GM18907 (cell line): ENCODE measurements around the gene FAHD1.
"Not testable (repeated sequence)": the region's sequence is repeated elsewhere in the genome, so short reads cannot be mapped to it uniquely, and the experiment has no call there.

Experiments used
- ATAC-seq: cut with Tn5 transposase; IDR thresholded peaks from one replicate; pipeline ENCODE4 v1.9.1; 2021; ENCODE audit warnings: mild to moderate bottlenecking, moderate library complexity; ENCODE audit not compliant: unreplicated experiment

The FAHD1 gene

DNA sequence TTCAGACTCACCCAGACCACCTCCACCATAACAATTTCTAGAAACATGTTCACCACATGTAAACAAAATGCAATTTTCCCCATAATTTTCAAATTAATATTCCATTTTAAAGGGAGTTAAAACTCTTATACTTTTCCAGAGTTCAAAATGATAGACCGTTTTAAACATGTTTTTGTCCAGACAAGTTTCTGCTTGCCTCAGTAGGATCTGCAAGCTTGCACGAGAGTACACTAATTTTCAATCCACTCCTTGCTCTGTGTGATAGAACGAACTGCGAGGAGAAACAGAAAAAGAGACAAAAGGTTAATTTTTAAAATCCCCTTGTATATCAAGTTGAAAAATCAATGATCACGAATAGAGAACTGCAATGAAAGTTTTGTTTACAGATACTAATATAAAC, 7.1 kb downstream of the FAHD1 start:
- ATAC-seq, result no peak

DNA sequence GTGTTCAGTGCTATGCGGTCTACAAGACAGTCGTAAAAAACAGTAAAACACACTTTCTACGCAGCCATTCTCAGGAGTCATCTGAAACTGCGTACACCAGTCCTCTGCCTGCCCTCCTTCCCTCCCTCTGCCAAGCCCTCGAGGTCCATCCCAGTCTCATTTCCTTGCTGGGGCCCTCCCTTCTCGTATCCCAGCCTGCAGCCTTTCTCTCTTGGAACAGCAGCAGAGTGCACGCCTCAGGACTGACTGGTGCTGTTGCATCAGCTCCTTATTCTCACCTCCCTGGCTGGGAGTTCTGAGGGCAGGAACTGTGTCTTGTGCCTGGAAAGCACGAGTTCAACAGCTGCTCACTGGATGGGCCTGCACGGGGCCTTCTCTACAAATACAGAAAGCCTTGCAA, 12.5 kb downstream of the FAHD1 start:
- ATAC-seq, result no peak

DNA sequence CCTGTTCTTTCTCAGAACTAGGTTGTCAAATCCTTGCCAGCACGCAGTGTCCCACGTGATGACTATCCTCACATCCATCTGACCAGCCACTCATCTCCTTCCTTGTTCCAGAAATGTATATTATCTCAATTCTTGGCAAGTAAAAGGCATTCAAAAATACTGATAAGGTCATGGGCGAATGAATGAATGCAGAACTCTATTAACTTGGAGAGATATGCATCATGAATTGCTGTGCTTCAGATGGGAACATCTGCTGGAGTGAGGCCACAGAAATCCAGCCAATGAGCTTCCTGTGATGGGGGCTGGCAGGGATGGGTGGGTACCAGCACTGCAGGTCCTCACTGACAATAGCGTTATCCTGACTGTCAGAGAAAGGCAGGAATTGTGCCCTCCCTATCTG, 19.0 kb downstream of the FAHD1 start:
- ATAC-seq, result no peak

DNA sequence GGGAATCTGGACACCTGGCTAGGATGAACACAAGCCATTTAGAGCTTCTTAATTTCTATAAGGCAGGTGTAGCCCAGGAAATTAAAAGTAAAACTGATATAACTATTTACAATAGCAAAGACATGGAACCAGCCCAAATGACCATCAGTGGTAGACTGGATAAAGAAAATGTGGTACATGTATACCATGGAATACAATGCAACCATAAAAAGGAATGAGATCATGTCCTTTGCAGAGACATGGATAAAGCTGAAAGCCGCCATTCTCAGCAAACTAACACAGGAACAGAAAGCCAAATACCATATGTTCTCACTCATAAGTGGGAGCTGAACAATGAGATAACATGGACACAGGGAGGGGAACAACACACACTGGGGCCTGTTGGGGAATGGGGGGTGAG, 19.4 kb downstream of the FAHD1 start:
- ATAC-seq, result no peak

DNA sequence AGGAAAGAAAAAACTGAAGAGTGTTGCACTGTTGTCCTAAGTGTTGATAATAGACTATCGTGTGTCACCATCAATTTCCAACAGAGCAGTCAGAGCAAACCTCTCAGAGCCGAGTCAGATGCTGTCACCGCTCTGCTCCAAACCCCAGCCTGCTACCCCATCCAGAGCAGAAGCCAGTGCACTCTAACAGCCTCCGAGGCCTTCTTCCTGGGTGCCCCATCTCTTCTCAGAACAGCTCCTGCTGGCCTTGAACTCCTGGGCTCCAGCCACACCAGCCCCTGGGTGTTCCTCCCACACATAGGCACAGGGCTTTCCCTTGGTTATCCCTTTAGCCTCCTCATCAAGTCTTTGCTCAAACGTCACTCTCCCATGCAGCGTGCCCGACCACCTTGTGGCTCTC, 24.0 kb downstream of the FAHD1 start:
- no peak for ATAC-seq

DNA sequence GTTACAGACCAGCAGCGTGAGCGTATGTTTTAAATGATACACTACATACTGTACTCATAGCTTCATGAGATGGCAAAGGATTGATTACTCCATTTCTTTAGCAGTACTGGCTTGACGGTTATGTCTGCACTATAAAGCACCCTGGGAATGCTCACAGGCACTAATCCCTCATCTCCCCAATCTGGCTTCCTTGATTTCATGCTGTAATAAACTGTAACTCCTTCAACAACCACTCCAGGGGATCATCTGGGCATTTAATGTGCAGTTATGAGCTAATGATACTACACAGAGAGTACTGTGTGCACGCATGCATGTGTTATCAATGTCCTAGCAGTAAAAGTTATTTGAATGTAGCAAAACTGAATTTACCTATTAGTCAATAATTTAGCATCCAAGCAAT, 24.8 kb downstream of the FAHD1 start:
- ATAC-seq, result no peak

DNA sequence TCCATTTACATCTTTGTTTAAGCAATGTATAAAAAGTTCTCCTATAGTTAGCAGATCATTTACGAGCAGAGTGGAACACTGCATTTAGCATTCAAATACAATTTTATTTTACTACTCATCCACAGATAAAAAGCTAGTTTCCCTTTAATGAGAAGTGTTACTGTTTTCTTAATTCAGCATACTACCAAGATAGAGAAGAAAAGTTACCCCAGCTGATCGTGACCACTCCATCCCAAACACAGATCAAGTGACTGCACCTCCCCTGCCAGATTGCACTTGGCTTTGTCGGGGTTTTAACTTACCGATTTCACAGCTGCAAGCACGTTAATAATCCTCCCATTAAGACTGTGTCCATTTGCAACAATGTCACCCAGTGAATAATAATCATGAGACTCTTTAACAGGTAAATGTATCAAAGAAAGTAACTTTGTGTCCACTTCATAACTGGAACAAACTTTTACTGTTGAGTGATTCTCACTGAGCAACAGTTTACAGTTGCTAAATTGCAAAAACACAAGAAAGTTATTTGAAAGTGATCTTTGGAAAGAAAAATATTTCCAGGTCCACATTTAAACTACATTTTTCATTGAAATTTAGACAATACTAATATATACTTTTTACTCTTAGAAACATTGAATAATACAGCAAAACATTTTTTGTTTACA, 30.6 kb downstream of the FAHD1 start:
- no peak for ATAC-seq

DNA sequence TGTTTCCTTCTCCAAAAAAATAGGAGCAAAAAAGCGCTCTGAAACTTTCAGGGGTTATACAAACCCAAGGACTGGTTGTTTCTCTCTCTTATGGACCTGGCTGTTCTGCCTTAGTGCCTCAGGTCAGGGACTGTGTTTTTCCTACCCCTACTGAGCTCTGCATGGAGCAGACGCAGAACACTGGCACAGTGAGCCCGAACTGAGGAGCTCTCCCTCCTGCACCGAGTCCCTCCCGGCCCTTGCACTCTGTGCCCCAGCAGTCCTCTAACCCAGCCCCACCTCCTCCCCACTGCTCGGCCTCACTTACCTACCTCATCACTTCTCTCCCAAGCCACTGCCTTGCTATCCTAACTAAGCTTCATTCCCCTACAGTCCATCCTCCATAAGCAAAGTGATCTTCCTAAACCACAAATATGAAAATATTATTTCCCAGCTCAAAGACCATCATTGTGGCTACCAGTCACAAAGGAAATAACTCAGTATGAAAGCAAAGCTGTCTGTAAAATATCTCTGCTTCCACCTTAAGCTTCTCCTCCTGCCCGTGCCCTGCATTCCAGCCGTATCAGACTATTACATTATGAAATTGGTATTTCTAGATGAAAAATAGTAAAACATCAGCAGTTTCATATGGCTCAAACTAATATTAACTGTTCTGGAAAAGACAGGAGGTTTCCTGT, 31.3 kb downstream of the FAHD1 start:
- ATAC-seq, result no peak

DNA sequence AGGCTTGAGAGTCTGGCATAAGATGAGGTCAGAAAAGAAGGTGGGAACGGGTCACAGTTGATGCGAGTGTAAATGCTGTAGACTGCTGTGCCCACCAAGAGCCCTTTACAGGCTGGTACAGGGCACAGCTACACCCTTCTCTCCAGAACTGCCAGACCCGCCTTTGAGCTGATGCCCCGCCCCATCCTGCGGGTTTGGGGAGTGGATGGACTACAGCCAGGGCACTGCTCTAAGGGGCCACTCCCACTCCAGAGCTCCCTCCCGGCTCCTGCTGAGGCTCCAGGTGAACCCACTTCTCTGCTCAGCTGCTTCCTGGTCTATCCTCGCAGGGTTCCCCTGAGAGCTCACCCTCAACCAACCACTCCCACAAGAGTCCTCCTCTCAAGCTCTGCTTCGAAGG, 32.6 kb downstream of the FAHD1 start:
- no peak for ATAC-seq

DNA sequence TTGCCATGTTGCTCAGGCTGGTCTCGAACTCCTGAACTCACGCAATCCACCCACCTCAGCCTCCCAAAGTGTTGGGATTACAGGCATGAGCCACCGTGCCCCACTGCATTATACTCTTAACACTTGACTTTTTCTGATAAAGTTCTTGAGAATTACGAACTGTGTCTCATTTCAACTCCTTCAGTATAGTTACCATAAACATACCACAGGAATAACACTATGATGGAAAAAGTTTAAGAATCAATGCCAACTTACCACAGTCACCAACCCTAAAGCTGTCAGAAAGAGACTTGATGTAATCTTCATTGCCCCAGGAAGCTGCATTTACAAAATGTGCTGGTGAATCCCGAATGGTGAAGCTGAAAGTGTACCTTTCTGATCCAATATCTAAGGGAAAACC, 34.7 kb downstream of the FAHD1 start:
- no peak for ATAC-seq

DNA sequence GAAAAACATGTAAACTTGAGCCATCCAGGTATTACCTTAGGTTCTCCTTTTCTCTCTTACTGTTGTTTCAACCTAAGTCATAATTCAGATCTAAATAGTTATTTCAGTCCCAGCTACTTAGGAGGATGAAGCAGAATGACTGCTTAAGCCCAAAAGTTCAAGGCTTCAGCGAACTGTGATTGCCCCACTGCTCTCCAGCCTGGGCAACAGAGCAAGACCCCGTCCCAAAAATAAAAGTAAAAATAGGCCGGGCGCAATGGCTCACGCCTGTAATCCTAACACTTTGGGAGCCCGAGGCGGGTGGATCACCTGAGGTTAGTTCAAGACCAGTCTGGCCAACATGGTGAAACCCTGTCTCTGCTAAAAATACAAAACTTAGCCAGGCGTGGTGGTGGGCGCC, 35.4 kb downstream of the FAHD1 start:
- no peak for ATAC-seq

DNA sequence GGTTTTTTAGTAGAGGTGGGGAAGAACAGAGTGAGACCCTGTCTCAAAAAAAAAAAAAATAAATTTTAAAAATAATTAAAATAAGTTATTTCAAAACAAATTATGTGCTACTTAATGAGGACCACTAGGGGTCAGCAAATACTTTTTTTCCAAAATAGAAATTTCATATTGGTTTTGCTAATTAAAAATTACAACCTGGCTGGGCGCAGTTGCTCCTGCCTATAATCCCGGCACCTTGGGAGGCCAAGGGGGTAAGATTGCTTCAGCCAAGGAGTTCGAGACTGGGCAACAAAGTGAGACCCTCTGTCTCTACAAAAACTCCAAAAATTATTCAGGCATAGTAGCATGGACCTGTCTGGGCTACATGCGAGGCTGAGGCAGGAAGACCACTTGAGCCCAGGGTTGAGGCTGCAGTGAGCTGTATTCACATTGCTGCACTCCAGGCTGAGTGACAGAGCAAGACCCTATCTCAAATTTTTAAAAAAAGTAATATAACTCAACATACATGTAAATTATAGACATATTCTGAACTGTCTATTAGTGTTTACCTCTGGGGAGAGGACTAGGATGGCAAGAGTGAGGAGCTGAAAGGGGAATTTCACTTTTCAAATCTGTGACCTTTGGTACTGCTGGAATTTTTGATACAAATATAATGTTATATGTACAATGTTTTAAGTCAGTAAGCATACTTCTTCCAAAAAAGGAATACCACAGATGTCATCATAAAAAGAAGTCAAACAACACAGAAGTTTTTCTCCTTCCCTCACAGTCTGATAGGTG, 36.9 kb downstream of the FAHD1 start:
- no peak for ATAC-seq

DNA sequence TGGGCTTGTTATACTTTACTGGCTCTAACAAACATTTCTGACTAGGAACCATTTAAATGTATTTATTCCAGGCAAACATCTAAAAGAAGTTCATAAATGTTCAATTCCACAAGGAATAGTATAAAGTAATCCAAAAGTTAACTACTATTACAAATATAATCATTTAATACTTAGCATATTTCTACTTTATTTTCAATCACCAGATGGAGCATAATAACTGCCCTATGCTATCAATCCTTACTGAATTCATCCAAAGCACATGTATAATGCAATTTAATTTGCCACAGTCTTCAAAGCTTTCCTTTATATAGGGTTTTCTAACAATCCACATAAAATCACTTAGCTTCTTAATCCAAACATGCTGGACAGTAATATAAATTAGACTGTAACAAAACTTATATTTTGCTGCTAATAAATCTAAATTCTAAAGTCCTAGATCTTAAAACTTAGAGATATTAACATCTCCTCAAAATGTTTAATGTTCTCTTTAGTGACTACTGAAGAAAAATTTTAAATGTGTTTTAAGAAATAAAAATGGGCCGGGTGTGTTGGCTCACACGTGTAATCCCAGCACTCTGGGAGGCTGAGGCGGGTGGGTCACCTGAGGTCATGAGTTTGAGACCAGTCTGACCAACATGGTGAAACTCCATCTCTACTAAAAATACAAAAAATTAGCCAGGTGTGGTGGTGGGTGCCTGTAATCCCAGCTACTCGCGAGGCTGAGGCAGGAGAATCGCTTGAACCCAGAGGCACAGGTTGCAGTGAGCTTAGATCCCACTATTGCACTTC, 39.1 kb downstream of the FAHD1 start:
- ATAC-seq, result no peak

DNA sequence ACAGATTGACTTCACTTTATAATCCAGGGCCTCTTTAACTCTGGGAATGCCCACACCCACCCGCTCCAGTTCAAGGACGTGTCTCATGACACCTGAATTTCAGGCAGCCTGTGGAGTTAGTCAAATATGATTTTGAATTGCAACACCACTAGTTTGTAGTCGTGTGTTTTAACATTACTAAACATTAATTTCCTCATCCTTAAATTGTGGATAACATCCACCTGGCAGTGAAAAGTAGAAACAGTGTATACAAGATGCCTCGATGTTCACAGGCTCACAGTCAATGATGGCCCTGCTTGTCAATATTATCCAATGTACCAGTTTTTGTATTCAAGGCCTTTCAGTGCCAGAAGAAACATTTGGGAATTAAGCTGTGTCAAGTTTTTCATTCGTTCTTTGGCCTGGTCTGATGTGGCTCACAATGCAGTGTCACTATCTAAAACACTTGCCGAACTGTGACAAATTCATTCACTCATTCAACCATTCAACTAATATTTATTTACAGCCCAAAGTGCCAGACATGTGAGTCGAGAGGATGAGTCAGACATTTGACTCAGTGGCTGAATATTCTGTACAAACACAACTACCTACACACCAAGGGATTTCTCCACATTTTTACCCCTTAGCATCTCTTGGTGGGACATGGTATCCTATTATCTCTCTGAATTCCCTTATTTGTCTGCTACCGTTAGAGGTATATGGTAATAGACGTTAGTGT, 43.5 kb downstream of the FAHD1 start:
- no peak for ATAC-seq

DNA sequence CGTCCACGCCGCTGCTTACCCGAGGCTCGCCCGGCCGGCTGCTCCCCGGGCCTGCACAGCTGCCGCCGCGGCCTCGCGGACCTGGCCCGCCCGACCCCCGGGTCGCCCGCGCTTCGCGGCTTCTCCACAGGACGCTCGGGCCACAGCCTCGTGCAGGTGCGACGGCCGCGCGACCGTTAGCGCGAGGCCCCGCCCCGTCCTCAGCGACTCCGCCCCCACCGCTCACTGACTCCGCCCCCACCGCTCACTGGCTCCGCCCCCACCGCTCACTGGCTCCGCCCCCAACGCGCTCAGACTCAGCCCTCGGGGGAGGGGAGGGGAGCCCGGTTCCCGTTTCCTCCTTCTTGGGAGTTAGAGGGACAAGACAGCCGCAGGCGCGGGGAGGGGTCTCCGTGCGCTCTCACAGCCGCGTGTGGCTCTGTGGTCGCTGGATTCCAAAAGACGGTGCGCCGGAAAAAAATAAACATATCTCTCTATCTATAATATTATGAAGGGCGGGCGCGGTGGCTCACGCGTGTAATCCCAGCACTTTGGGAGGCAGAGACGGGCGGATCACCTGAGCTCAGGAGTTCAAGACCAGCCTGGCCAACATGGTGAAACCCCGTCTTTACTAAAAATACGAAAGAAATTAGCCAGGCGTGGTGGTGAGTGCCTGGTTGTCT, 45.1 kb downstream of the FAHD1 start, which contains the start of gene MEIOB:
Gene MEIOB, minus strand, starts transcription at position 191 of the 662 bp plus-strand sequence. CDS start 3,989 bp downstream, outside the sequence.
- no peak for ATAC-seq

DNA sequence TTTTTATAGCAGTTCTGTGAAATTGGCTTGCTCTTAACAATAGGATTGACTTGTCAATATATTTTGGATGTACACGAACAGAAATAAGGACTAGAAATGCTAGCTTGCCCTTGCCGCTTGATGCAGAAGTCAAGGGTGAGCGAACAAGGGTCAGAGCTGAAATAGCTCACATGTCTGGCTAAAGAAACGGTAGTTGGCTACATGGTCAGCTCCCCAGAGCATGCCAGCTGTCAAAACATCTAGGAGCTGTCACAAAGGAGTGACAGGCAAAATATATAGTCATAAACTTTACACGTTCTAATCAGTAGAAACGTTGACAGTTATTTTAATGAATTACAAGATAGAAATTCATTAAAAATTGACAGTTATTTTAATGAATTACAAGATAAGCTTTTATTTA, 47.8 kb downstream of the FAHD1 start:
- ATAC-seq, result no peak

DNA sequence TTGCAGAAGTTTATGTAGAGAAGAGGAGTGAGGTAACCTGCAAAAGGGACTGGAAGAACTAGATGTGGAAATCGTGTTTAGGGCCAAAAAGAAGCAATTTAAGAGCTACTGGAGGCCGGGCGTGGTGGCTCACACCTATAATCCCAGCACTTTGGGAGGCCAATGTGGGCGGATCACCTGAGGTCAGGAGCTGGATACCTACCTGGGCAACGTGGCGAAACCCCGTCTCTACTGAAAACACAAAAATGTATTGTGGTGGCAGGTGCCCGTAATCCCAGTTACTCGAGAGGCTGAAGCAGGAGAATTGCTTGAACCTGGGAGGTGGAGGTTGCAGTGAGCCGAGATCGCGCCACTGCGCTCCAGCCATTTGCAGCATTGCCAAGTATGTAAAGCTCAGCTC, 49.1 kb downstream of the FAHD1 start:
- not testable (repeated sequence) for ATAC-seq

DNA sequence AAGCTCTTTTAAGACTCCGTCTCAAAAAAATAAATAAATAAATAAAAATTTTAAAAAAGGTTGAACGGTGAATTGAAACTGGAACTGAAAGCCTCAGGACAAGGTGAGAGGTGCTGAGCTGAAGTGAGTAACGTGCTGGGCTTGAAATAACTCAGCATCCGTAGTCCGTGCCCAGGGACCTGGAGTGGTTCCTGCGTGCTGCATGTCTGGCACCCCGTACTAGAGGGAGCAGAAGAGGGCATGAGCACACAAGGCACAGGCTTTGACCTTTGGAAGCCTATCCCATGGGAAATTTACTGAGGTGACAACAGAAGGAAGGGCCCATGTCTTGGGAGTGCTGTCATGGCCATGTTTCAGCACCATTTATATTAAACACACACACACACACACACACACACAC, 49.5 kb downstream of the FAHD1 start:
- ATAC-seq, result no peak

DNA sequence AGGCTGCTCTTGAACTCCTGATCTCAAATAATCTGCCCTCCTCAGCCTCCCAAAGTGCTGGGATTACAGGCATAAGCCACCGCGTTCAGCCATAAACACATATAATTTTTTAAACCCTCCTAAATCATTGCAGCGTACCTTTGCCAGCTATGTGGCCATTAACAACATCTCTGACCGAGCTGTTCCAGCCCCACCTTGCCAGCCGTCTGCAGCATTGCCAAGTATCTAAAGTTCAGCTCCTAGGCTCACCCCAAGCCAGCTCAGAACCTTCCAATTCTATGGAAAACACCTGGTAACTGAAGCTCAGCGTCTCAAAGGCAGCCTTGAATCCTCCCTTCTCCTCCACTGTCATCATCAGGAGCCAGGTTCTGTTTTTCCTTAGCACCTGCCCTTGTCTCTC, 50.1 kb downstream of the FAHD1 start:
- ATAC-seq, result no peak

DNA sequence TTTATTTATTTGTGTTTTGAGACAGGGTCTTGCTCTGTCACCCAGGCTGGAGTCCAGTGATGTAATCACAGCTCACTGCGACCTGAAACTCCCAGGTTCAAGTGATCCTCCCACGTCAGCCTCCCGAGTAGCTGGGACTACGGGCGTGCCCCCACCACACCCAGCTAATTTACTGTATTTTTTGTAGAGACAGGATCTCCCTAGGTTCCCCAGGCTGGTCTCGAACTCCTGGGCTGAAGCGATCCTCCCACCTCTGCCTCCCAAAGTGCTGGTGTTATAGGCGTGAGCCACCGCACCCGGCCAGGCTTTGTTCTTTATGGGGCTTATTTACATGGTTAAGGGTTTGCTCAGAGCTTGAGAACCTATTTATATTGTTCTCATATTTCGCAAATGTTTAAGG, 50.8 kb downstream of the FAHD1 start:
- no peak for ATAC-seq
